ENCODE data around the gene PPP1R9A. TPM values are rescaled to one million over a fixed set of nuclear protein-coding genes. Genes with fewer than 3 reads are reported as not detected.

PPP1R9A gene
- total RNA-seq, 2 donors from 2014 or later: 15.1 to 29.4 TPM

GRCh38 chr7:95088536-95089215, 181.3 kb downstream of the PPP1R9A start:
- no peaks in the 10 kb centered on the region for H3K4me1 ChIP-seq (replicated peaks)
- H3K4me3 ChIP-seq: no peak overlapping the region
- intact Hi-C loops (cut with DNase I): no loop called here
- 69% methylated on average over 4 of the region's 4 CpGs for WGBS
- no peak for DNase-seq (ENCODE audit: low spot score)
- no peaks in the 10 kb centered on the region for H3K9me3 ChIP-seq
- no peak overlapping the region for H3K27ac ChIP-seq
- TF ChIP-seq POLR2A (IDR thresholded peaks at IDR 0.05) (no peak), POLR2AphosphoS5 (IDR thresholded peaks at IDR 0.05) (no peak)
- TF ChIP-seq, protein P1, sequence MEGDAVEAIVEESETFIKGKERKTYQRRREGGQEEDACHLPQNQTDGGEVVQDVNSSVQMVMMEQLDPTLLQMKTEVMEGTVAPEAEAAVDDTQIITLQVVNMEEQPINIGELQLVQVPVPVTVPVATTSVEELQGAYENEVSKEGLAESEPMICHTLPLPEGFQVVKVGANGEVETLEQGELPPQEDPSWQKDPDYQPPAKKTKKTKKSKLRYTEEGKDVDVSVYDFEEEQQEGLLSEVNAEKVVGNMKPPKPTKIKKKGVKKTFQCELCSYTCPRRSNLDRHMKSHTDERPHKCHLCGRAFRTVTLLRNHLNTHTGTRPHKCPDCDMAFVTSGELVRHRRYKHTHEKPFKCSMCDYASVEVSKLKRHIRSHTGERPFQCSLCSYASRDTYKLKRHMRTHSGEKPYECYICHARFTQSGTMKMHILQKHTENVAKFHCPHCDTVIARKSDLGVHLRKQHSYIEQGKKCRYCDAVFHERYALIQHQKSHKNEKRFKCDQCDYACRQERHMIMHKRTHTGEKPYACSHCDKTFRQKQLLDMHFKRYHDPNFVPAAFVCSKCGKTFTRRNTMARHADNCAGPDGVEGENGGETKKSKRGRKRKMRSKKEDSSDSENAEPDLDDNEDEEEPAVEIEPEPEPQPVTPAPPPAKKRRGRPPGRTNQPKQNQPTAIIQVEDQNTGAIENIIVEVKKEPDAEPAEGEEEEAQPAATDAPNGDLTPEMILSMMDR (IDR thresholded peaks at IDR 0.05): no peak
- H3K36me3 ChIP-seq: no peaks in the 10 kb centered on the region
- H3K27me3 ChIP-seq (replicated peaks; ENCODE audit: insufficient read depth): no peaks in the 10 kb centered on the region

DNA sequence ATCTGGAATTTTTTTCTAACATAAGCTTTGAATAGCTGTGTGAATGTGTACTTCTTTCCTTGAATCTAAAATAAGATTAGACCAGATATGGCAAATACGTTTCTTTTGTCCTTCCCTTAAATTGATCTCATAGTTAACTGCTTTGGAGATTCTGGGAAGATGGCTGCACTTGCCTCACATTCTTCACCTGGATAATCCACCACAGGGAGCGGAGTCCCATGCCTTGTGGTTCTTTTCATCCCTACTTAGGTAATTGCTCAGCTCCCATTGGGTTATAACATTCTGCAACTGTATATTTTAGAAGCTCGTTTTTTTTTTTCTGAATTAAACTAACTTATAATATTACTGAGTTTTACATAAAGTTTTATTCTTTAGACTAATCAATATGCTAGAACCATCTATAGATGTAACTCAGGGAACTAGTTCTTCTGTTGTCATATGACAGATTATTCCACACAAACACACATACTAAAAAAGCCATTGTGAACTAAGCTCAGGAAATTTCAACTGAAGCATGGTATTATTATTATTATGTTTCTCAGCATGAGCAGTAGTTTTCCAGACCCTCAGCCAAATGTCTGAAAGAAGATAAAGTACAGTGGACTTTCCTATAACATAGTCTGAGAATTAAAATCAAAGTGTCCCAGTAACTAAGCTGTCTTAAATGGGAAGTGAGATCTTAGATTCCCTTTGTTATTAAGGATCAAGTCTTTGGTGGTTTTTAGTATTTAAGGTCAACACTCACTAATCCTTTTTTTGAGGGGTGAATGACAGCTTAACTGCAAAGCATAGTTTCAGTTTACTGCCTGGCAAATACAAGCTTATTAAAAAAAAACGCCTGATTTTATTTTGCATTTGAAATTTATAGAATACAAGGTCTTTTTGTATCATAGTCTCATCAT, 182.3 kb downstream of the PPP1R9A start:
- intact Hi-C loops (cut with DNase I): no loop called here
- no peak overlapping the region for H3K4me3 ChIP-seq
- H3K27ac ChIP-seq: no peak overlapping the region
- no peaks in the 10 kb centered on the region for H3K9me3 ChIP-seq
- TF ChIP-seq, protein P1 (IDR thresholded peaks at IDR 0.05): no peak
- TF ChIP-seq POLR2AphosphoS5 (IDR thresholded peaks at IDR 0.05): no peak
- no peak for TF ChIP-seq POLR2A (IDR thresholded peaks at IDR 0.05)
- H3K27me3 ChIP-seq (replicated peaks; ENCODE audit: insufficient read depth): no peaks in the 10 kb centered on the region
- WGBS: 74% methylated on average over 4 of the region's 4 CpGs
- no peak for DNase-seq (ENCODE audit: low spot score)
- H3K4me1 ChIP-seq (replicated peaks): no peaks in the 10 kb centered on the region
- no peaks in the 10 kb centered on the region for H3K36me3 ChIP-seq

DNA sequence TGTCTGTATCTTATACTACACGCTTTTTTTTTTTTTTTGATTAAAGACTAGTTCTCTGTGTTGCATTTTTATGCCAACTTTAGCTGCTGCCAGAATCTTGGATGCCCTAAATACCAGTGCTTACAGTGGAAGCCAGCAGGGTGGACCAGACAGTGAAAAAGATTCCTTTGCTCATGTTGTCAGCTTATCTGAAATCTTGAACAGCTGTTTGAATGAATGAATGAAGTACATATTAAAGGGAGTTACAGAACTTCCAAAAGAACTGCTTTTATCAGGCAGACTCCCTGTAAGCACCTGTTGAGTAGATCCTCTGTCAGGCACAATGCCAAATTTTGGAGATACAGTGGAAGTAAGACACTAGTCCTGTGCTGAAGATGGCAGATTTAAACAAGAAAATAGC, 184.9 kb downstream of the PPP1R9A start:
- TF ChIP-seq POLR2AphosphoS5 (IDR thresholded peaks at IDR 0.05) (no peak), POLR2A (IDR thresholded peaks at IDR 0.05) (no peak)
- TF ChIP-seq, protein P1 (IDR thresholded peaks at IDR 0.05): no peak
- intact Hi-C loops (cut with DNase I): no loop called here
- 23% methylated on average over 1 of the region's 1 CpG for WGBS

GRCh38 chr7:95095259-95095965, 188.0 kb downstream of the PPP1R9A start:
- intact Hi-C loops (cut with DNase I): no loop called here

More for the DNA sequence above, 184.9 kb downstream of the PPP1R9A start:
- H3K4me1 ChIP-seq (replicated peaks): no peaks in the 10 kb centered on the region
- H3K27ac ChIP-seq: no peak overlapping the region
- H3K9me3 ChIP-seq: no peaks in the 10 kb centered on the region
- H3K27me3 ChIP-seq (replicated peaks; ENCODE audit: insufficient read depth): no peaks in the 10 kb centered on the region
- no peak overlapping the region for H3K4me3 ChIP-seq
- no peak for DNase-seq (ENCODE audit: low spot score)
- no peaks in the 10 kb centered on the region for H3K36me3 ChIP-seq

More at GRCh38 chr7:95095259-95095965, 188.0 kb downstream of the PPP1R9A start:
- Histone ChIP-seq H3K4me3 (no peak overlapping the region), H3K36me3 (no peaks in the 10 kb centered on the region), H3K27me3 (replicated peaks; ENCODE audit: insufficient read depth) (no peaks in the 10 kb centered on the region), H3K9me3 (no peaks in the 10 kb centered on the region), H3K27ac (no peak overlapping the region), H3K4me1 (replicated peaks) (no peaks in the 10 kb centered on the region)
- TF ChIP-seq, protein P1 (IDR thresholded peaks at IDR 0.05): no peak
- no peak for TF ChIP-seq POLR2AphosphoS5 (IDR thresholded peaks at IDR 0.05)
- no peak for TF ChIP-seq POLR2A (IDR thresholded peaks at IDR 0.05)
- WGBS: 46% methylated on average over 2 of the region's 2 CpGs
- no peak for DNase-seq (ENCODE audit: low spot score)

All from prostate gland (tissue), 2 donors.